Renal pelvis (tissue), 4 donors: ENCODE measurements around the gene IL22. TPM values are rescaled to one million over a fixed set of nuclear protein-coding genes. Genes with fewer than 3 reads are reported as not detected.
A peak's percentile ranks its signal among the peaks of the same experiment; 100 is the strongest.

ENCODE experiments used
- DNase-seq: peaks from one replicate; pipeline ENCODE4 v3.0.0-alpha.2; 2013
- polyA plus RNA-seq, 3 donors: library from polyadenylated mRNA; unstranded; fragments of 120-200 nt; gene quantifications; one replicate each; pipeline ENCODE4 v1.2.1, GENCODE V29; 2013; ENCODE audit not compliant: insufficient read length in 3 of 3

The IL22 gene
- polyA plus RNA-seq, 3 donors = not detected

GRCh38 chr12:68264158-68264855 lies 10.9 kb upstream of the IL22 start:
- DNase-seq = no peak

GRCh38 chr12:68263366-68263765 lies 10.0 kb upstream of the IL22 start:
- DNase-seq = no peak

GRCh38 chr12:68261896-68262295 lies 8.5 kb upstream of the IL22 start:
- no peak for DNase-seq

GRCh38 chr12:68260153-68260552 lies 6.7 kb upstream of the IL22 start:
- no peak for DNase-seq

- no peak for DNase-seq
Observed at GRCh38 chr12:68259318-68259940, 6.0 kb upstream of the IL22 start.

GRCh38 chr12:68252077-68252476 lies 1.3 kb downstream of the IL22 start:
- no peak for DNase-seq

GRCh38 chr12:68250454-68250853 lies 3.0 kb downstream of the IL22 start:
- no peak for DNase-seq

GRCh38 chr12:68247785-68248184 lies 5.6 kb downstream of the IL22 start:
- no peak for DNase-seq

- DNase-seq = no peak
Observed at GRCh38 chr12:68246350-68246749, 7.1 kb downstream of the IL22 start.

GRCh38 chr12:68245180-68246021 lies 8.0 kb downstream of the IL22 start:
- peak; percentile 56 for DNase-seq

- DNase-seq = no peak
Observed at GRCh38 chr12:68242777-68243176, 10.6 kb downstream of the IL22 start.

- DNase-seq = no peak
Observed at GRCh38 chr12:68240975-68241374, 12.4 kb downstream of the IL22 start.

GRCh38 chr12:68240079-68240478 lies 13.3 kb downstream of the IL22 start:
- no peak for DNase-seq

GRCh38 chr12:68239309-68239982 lies 14.0 kb downstream of the IL22 start:
- no peak for DNase-seq

- DNase-seq = no peak
Observed at GRCh38 chr12:68237619-68238018, 15.8 kb downstream of the IL22 start.

GRCh38 chr12:68237078-68237477 lies 16.3 kb downstream of the IL22 start:
- no peak for DNase-seq

GRCh38 chr12:68236421-68237059 lies 16.9 kb downstream of the IL22 start:
- DNase-seq = no peak

GRCh38 chr12:68235576-68235975 lies 17.8 kb downstream of the IL22 start:
- DNase-seq = no peak

- DNase-seq = no peak
Observed at GRCh38 chr12:68234140-68234539, 19.3 kb downstream of the IL22 start.

- DNase-seq = no peak
Observed at GRCh38 chr12:68233498-68233897, 19.9 kb downstream of the IL22 start.

GRCh38 chr12:68231691-68232090 lies 21.7 kb downstream of the IL22 start:
- DNase-seq = no peak

- DNase-seq = no peak
Observed at GRCh38 chr12:68231229-68231628, 22.2 kb downstream of the IL22 start.
